ENCODE results near the gene SYT13.

The SYT13 gene

DNA sequence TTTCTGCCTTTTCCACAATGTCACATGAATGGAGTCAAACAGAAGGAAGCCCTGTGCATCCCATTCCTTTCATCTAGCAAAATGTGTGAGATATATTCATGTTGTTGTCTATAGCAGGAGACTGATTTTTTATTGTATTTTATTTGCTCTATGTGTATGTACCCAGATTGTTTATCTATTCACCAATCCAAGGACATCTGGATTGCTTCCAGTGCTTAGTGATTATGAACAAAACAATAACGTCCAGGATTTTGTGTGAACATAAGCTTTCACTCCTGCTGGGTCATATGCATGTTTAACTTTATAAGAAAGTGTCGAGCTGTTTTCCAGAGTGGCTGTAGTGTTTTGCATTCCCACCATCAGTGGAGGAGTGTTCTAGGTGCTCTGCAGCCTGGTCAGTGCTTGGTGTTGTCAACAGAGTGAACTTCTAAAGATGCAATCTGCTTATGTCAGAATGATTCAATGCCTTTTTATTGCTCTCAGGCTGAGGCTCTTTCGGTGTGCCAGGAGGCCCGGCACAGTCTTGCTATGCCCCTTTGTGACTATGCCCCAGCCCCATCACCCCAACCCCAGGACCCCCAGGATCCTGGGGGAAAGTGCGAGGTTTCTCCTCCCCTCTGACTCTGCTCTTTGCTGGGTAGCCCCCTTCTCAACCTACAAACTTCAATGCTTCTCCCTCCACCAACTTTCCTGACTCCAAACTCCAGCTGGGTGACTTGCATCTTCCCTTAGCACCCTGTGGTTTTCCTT lies 19.9 kb upstream of the SYT13 start:
- ATAC-seq (no peak), DNase-seq (no peak)

GRCh38 chr11:45304992-45305335 lies 18.8 kb upstream of the SYT13 start:
- DNase-seq (no peak), ATAC-seq (no peak)

DNA sequence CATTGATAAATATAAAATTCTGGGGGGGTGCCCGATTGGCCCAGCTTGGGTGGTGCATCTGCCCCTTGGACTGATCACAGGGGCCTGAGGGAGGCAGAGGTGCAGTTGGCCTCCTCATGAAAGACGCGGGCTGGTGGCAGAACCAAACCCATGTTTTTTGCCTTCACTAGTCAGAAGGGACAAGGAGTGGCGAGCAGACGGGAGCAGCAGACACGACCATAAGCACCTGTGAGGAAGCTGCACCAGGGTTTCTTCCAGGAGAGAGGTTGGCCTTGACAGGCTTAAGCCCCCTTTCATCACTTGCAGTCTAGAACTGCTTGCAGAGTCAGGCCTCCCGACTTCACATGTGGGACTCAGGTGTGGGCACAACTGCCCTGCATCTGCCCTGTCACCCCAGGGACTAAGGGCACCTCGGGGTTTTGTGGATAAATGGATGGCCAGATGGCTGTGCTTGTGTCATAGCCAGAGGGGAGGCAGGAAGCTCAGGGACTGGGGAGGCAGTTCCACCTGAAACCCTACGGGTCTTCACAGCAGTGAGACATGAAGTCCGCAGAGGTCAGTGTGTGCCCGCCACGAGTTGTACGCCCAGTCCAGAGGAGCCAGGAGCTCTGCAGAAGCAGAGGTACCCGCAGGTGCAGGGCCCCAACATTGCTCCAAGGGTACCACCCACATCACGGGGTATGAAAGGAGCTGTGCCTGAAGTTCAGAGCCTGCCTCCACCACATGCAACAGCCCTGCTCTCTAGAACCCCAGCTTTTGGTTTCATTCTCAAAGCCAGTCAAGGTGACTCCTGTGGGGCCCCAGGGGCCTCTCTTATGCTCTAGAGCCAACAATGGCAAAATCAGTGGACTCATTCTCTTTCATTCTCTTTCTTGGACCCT lies 18.2 kb upstream of the SYT13 start:
- DNase-seq (no peak), ATAC-seq (no peak)

DNA sequence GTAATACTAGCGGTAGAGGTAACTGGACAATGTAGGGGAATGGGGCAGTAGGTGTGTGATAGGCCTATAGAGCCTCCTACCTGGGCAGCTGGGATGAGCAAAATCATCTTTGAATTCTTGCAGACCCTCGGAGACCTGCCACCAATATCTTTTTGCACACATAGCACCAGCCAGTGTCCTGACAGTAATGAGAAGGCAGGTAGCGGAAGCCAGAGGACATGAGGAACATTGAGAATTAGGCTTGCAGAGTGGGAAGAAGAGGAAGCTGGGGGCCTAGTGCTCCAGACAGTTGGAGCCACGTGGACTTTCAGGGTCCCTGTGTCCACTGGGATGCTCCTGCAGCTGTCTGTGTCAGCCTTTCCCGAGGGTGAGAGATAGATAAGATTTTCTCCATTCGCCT lies 17.2 kb upstream of the SYT13 start:
- no peak for ATAC-seq

GRCh38 chr11:45301537-45302246 lies 15.6 kb upstream of the SYT13 start:
- ATAC-seq, result no peak
- DNase-seq, result no peak

More for the DNA sequence above, 17.2 kb upstream of the SYT13 start:
- DNase-seq, result no peak

DNA sequence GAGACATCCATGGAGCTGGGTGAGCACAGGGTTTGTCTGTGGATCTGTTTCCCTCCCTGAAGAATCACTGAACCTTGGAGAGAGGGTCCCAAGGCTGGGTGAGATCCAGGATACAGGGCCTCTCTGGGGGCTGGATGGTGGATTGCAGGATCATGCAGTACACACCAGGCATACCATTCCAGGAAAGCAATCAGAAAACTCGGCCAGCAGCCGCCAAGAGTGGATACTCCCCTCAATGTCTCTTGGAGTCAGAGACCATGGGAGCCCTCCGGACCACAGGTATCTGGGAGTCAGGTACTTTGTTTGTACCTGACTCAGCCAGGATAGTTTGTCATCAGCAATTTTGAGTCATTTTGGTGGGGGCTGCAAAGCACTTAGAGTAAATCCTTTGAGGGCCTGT lies 14.6 kb upstream of the SYT13 start:
- ATAC-seq (no peak), DNase-seq (no peak)

DNA sequence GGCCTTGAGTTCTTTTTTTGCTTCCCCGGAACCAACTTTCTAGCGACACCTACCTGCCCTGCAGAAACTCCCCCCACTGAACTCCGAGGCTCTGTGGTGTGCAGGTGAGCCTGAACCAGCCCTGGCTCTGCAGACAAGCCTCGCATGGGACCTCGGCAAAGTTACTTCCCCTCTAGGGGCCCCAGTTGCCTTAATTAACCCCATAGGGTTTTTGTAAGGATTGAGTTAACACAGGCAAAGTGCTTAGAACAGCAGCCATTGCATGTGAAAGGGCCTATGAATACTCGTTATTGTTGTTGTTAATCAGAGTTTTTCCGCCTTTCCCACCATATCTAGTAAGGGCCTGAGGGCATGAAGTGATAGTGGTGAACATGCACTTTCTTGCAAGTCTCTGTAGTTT lies 12.6 kb upstream of the SYT13 start:
- ATAC-seq, result no peak
- DNase-seq, result no peak

DNA sequence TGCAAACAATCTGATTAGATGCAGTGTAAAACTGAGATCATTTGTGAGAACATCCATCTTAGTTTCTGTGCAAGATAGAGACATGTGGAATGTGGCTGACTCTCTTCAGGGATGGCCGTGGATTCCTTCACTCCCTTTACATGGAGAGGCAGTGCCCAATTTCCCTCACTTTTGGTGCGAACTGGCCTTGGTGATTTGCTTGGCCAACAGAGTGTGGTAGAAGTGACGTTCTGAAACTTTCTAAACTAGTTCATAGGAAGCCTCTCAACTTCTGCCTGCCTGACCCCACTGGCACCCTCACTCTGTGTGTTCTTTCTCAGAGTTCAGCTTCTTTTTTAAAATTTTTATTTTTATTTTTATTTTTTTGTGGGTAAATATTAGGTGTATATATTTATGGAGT lies 9.9 kb upstream of the SYT13 start:
- no peak for ATAC-seq
- DNase-seq, result no peak

- ATAC-seq (no peak), DNase-seq (no peak)
These were observed 8.4 kb upstream of the SYT13 start for GRCh38 chr11:45294499-45294898.

- DNase-seq (peak; percentile 66), ATAC-seq (peak; percentile 72)
These were observed 7.5 kb upstream of the SYT13 start for GRCh38 chr11:45293566-45294192.

- no peak for DNase-seq
- no peak for ATAC-seq
These were observed 4.4 kb upstream of the SYT13 start for GRCh38 chr11:45290586-45290985.

DNA sequence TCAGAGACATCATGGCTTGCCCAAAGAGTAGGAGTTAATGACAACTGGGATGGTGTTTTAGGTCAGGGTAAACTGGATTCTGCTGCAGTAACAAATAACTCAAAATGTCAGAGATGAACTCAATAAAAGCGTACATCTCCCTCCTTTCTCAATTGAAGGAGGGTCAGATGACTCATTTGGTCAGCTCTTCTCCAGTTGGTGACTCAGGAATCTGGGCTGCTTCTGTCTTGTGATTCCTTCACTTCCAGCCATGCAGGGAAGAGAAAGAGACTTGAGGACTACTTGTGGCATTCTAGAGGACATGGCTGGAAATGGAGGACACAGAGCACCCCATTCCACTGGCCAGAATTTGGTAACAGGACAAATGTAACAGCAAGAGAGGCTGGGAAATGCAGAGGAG lies 3.2 kb upstream of the SYT13 start:
- no peak for DNase-seq

DNA sequence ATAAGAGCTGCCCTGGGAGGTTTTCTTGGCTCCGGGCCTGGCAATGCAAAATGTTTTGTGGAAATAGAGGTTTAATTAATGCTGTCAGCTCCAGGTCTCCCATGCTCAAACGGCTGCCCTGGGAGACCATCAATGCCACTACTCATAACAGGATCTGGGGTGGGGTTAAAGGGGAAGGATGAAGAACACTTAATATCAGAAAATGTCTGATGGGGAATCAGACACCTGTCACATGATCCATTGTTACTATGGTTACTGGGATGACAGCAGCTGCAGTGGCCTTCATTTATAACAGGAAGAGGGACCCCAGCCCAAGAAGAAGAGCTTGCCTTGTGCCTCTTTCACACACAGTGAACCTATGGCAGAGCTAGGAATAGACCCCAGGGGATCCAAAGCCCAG lies 2.2 kb upstream of the SYT13 start:
- ATAC-seq, result no peak
- no peak for DNase-seq

More for the DNA sequence above, 3.2 kb upstream of the SYT13 start:
- no peak for ATAC-seq

GRCh38 chr11:45287316-45287903 lies 1.3 kb upstream of the SYT13 start:
- ATAC-seq (no peak), DNase-seq (no peak)

- ATAC-seq (no peak), DNase-seq (no peak)
These were observed 802 bp downstream of the SYT13 start for GRCh38 chr11:45285250-45285828.

DNA sequence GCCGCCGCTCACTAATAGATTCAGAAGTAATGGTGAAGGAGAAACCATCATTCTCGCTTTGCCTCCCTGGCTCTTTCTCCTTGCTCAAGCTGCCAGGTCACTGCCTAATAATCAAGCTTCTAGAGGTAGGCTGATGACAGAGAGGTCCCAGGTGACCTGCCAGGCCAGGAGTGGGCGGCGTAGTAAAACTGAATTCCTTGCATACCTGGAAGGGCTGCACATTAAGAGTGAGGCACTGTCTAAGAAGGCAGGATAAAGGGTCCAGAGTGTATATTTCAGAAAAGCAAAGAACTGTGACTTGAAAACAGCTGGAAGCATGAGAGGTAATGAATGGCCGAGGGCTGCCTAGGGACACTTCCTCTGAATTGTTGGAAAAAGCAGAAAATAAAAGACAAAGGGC lies 4.1 kb downstream of the SYT13 start:
- no peak for DNase-seq
- no peak for ATAC-seq

- DNase-seq (no peak), ATAC-seq (no peak)
These were observed 5.7 kb downstream of the SYT13 start for GRCh38 chr11:45280449-45280848.

- ATAC-seq (no peak), DNase-seq (no peak)
These were observed 6.5 kb downstream of the SYT13 start for GRCh38 chr11:45279645-45280044.

DNA sequence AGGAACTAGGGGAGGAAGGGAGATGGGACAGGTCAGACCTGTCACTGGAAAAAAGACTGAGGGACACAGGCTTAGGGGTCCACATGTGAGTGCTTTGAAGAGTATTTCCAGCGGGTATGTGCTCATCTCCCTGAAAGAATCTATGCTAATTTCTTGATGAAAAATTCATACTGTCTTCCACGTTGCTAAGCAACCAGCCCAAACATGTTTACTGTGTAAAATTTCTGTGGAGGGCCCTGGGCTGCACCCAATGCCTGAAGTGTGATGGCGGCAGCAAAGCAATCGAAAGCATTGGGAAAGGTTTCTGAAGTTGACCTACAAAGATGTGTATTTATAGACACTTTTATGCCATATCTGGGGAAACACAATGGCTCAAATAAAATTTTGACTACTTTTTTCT lies 7.4 kb downstream of the SYT13 start:
- ATAC-seq, result no peak
- DNase-seq, result no peak

DNA sequence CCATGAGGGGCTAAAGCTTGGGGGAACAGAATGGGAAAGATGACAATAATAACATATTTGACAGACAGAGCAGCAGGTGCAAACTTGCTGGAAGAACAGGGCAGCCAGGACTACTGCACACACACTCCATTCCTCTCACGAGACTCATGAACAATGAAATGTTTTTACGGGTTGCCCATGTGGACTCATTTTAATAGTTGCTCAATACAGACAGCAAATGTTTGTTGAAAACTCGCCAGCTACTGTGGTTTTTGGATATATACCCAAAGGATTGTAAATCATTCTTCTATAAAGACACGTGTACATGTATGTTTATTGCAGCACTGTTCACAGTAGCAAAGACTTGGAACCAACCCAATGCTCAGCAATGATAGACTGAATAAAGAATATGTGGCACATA lies 10.3 kb downstream of the SYT13 start:
- ATAC-seq (no peak), DNase-seq (no peak)

GRCh38 chr11:45274206-45274605 lies 11.9 kb downstream of the SYT13 start:
- DNase-seq (no peak), ATAC-seq (no peak)

DNA sequence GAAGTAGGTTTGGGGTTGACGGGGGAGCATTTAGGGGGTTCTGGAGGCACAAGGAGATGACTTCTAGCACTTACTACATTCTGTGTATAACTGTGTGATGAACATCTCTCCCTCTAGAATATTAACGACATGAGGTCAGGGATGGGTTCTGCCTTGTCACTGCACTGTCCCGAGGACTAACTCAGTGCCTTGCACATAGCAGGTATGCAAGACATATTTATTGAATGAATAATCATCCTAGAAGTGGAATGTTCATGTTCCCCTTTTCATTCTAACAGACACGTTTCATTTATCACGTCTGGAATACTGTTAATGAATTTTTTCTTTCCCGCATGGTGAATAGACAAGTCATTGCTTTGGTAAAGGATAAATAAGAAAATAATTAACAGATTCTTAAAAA lies 12.6 kb downstream of the SYT13 start:
- ATAC-seq (no peak), DNase-seq (no peak)

Data from stimulated activated naive CD8-positive, alpha-beta T cell treated with anti-CD3 and anti-CD28 coated beads, Interleukin-15, Interleukin-2, amounts not matched to agents 100 U/mL and 50 U/mL, for 24 hours (primary cell).